OCI-LY1 (cell line): ENCODE data around the gene PANK4.

ENCODE experiments used
- H2AFZ ChIP-seq: fragments of 200-600 bp; sonication (generic), shearing (Covaris generic); 2 replicates; pipeline ENCODE4 v1.6.0; 2014; ENCODE audit warnings: antibody characterized with exemption, mild to moderate bottlenecking, low read length
- H3F3A ChIP-seq: fragments of 200-600 bp; sonication (generic), shearing (Covaris generic); 2 replicates; pipeline ENCODE4 v1.6.0; 2014; ENCODE audit warnings: mild to moderate bottlenecking, antibody characterized with exemption, low read length, moderate library complexity; ENCODE audit not compliant: insufficient read depth
- H3K27ac ChIP-seq: fragments of 200-600 bp; sonication (generic); 2 replicates; pipeline ENCODE4 v1.5.1; 2014; ENCODE audit warnings: low read length, mixed run types, mild to moderate bottlenecking, low read depth; ENCODE audit not compliant: poor library complexity, severe bottlenecking
- H3K27me3 ChIP-seq: fragments of 200-600 bp; sonication (generic); 2 replicates; pipeline ENCODE4 v1.6.0; 2014; ENCODE audit warnings: antibody characterized with exemption, mild to moderate bottlenecking, low read length, moderate library complexity; ENCODE audit not compliant: insufficient read depth
- H3K36me3 ChIP-seq: fragments of 200-600 bp; sonication (generic); 2 replicates; pipeline ENCODE4 v1.6.1; 2014; ENCODE audit warnings: mild to moderate bottlenecking, antibody characterized with exemption, low read length, moderate library complexity, mixed read lengths; ENCODE audit not compliant: insufficient read depth
- H3K4me1 ChIP-seq: fragments of 200-600 bp; sonication (generic); 2 replicates; pipeline ENCODE4 v1.5.1; 2014; ENCODE audit warnings: mild to moderate bottlenecking, low read length, moderate library complexity; ENCODE audit not compliant: insufficient read depth, severe bottlenecking
- H3K4me2 ChIP-seq: fragments of 200-600 bp; sonication (generic), shearing (Covaris generic); 2 replicates; pipeline ENCODE4 v1.6.1; 2014; ENCODE audit warnings: low read length
- H3K4me3 ChIP-seq: fragments of 200-600 bp; sonication (generic); 2 replicates; pipeline ENCODE4 v1.5.1; 2014; ENCODE audit warnings: low read length, low read depth, mild to moderate bottlenecking, mixed read lengths; ENCODE audit not compliant: poor library complexity, severe bottlenecking
- H3K79me2 ChIP-seq: fragments of 200-600 bp; shearing (Covaris generic); 2 replicates; pipeline ENCODE4 v1.6.1; 2016; ENCODE audit warnings: mixed run types, low read length, mixed read lengths; ENCODE audit not compliant: insufficient read depth
- H3K9ac ChIP-seq: fragments of 200-600 bp; sonication (generic), shearing (Covaris generic); 2 replicates; pipeline ENCODE4 v1.6.1; 2014; ENCODE audit warnings: mild to moderate bottlenecking, low read length, mixed read lengths
- H3K9me2 ChIP-seq: fragments of 200-600 bp; sonication (generic), shearing (Covaris generic); 2 replicates; pipeline ENCODE4 v1.6.1; 2014; ENCODE audit warnings: low read depth, mild to moderate bottlenecking, low read length, mixed read lengths
- H3K9me3 ChIP-seq: fragments of 200-600 bp; shearing (Covaris generic); 2 replicates; pipeline ENCODE4 v1.6.1; 2014; ENCODE audit warnings: low read length, mixed read lengths
- H4K20me1 ChIP-seq: fragments of 200-600 bp; sonication (generic), shearing (Covaris generic); 2 replicates; pipeline ENCODE4 v1.6.0; 2016; ENCODE audit warnings: mild to moderate bottlenecking, low read length; ENCODE audit not compliant: insufficient read depth
- CTCF ChIP-seq: fragments of 200-600 bp; sonication (generic), shearing (Covaris generic); IDR thresholded peaks from 2 replicates; pipeline ENCODE4 v1.5.1; 2017; ENCODE audit warnings: mild to moderate bottlenecking, antibody characterized with exemption, low read length, moderate library complexity, mixed read lengths
- EZH2 ChIP-seq: fragments of 200-600 bp; sonication (generic), shearing (Covaris generic); IDR thresholded peaks from 2 replicates; pipeline ENCODE4 v1.8.0; 2017; ENCODE audit warnings: borderline replicate concordance, mixed run types, mild to moderate bottlenecking, antibody characterized with exemption, low read length, moderate library complexity, mixed read lengths

PANK4 gene

DNA sequence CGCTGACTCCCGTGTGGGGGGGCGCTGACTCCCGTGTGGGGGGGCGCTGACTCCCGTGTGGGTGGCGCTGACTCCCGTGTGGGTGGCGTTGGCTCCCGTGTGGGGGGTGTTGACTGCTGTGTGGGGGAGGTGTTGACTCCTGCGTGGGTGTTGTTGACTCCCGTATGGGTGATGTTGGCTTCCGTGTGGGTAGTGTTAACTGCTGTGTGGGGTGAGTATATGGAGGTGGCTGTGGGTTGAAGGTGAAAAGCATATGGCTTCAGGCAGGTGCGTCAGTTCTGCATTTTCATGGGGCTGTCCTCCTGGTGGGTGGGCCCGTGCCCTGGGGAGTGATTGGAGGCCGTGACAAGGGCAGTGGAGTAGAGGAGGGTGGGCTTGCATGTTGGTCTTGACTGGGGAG, 42.4 kb downstream of the PANK4 start:
- H3K27ac ChIP-seq: no peak overlapping the region
- H3K9me2 ChIP-seq: no peaks in the 10 kb centered on the region
- no peak overlapping the region for H3K4me2 ChIP-seq
- peaks cover 9% of the 10 kb centered on the region; the same call in 1 of the 2 replicates for H3K27me3 ChIP-seq
- no peak for TF ChIP-seq EZH2
- no peak for TF ChIP-seq CTCF
- H3K9me3 ChIP-seq: no peaks in the 10 kb centered on the region
- H2AFZ ChIP-seq: no peak overlapping the region
- H4K20me1 ChIP-seq: no peaks in the 10 kb centered on the region
- H3K79me2 ChIP-seq: no peaks in the 10 kb centered on the region
- H3K4me3 ChIP-seq: no peak overlapping the region
- no peaks in the 10 kb centered on the region for H3K4me1 ChIP-seq
- H3K36me3 ChIP-seq: no peaks in the 10 kb centered on the region; the same call in 1 of the 2 replicates
- no peak overlapping the region for H3K9ac ChIP-seq
- no peaks in the 10 kb centered on the region for H3F3A ChIP-seq

DNA sequence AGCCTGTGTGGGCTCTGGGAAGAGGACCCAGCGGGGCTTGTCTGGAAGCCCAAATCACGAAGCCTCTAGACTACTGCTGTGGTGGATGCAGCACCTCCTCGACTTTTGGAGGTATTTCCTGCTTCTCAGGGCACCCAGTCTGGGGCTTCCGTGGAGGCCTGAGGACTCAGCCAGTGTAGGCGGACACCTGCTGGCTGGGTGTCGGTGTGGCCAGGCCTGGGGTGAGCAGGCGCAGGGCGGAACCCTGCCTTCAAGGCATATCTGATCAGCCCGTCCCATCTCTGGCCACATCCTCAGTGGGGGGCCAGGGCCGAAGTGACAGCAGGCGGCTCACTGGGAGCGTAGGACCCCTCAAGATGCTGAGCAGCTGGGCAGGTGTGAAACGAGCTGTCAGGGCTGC, 43.4 kb downstream of the PANK4 start:
- Histone ChIP-seq H4K20me1 (no peaks in the 10 kb centered on the region), H3K36me3 (no peaks in the 10 kb centered on the region; the same call in 1 of the 2 replicates), H3K27me3 (no peaks in the 10 kb centered on the region; the same call in 1 of the 2 replicates), H3K4me2 (no peak overlapping the region), H3K27ac (no peak overlapping the region), H3K9ac (no peak overlapping the region), H3K4me3 (no peak overlapping the region), H2AFZ (no peak overlapping the region), H3K9me2 (no peaks in the 10 kb centered on the region), H3F3A (no peaks in the 10 kb centered on the region), H3K79me2 (no peaks in the 10 kb centered on the region), H3K4me1 (no peaks in the 10 kb centered on the region), H3K9me3 (no peaks in the 10 kb centered on the region)
- TF ChIP-seq CTCF (no peak), EZH2 (no peak)

- no peaks in the 10 kb centered on the region for H3K9me2 ChIP-seq
- H3K9me3 ChIP-seq: no peaks in the 10 kb centered on the region
- no peak overlapping the region for H3K4me2 ChIP-seq
- H3K27me3 ChIP-seq: no peaks in the 10 kb centered on the region
- no peaks in the 10 kb centered on the region for H3K36me3 ChIP-seq
- no peak overlapping the region for H3K9ac ChIP-seq
- no peaks in the 10 kb centered on the region for H3K79me2 ChIP-seq
- no peak overlapping the region for H3K4me3 ChIP-seq
- no peaks in the 10 kb centered on the region for H3F3A ChIP-seq
- no peak overlapping the region for H2AFZ ChIP-seq
- TF ChIP-seq EZH2 (no peak), CTCF (no peak)
- H3K4me1 ChIP-seq: no peaks in the 10 kb centered on the region
- H4K20me1 ChIP-seq: no peaks in the 10 kb centered on the region
- no peak overlapping the region for H3K27ac ChIP-seq
Observed at GRCh38 chr1:2482588-2482987, 43.8 kb downstream of the PANK4 start.
